Sciatic nerve (tissue), 2 donors: ENCODE measurements around the gene MFSD1. TPM values are rescaled to one million over a fixed set of nuclear protein-coding genes. Genes with fewer than 3 reads are reported as not detected.

Source experiments
- ATAC-seq: fragments of 200-7000 bp; cut with Tn5 transposase; one replicate; pipeline ENCODE4 v1.9.1; 2020; ENCODE audit warnings: mild to moderate bottlenecking, moderate library complexity
- DNase-seq: peaks from one replicate; pipeline ENCODE4 v3.0.0-alpha.2; 2020; ENCODE audit warnings: low spot score
- intact Hi-C: fragments of 100-400 bp; cut with DNase I; formaldehyde crosslinking; loops from one replicate; pipeline ENCODE4 v1.14.2; 2022
- total RNA-seq: library from RNA; stranded (reverse); fragmentation: NEBNext Ultra II Directional; extraction: Animal tissue kit (Norgen Biotek cat#: 25700); gene quantifications from one replicate; pipeline ENCODE4 v1.2.1, GENCODE V29; 2021
- donor health status: DM: no; HTN: no; CAD: no.
- donor health status: DM: no; HTN: no; CAD: no.

Gene MFSD1
- total RNA-seq, 1 donor from 2014 or later, result 54.6 TPM

- DNase-seq, result no peak
- intact Hi-C loops, result no loop called here
- peak; percentile 13 for ATAC-seq
Observed at GRCh38 chr3:158802409-158803268, 785 bp downstream of the MFSD1 start.

GRCh38 chr3:158804441-158804840 lies 2.6 kb downstream of the MFSD1 start:
- DNase-seq (no peak), ATAC-seq (no peak)
- intact Hi-C loops, result no loop called here

GRCh38 chr3:158808697-158809096 lies 6.8 kb downstream of the MFSD1 start:
- no peak for ATAC-seq
- intact Hi-C loops, result no loop called here
- no peak for DNase-seq

- ATAC-seq, result peak; percentile 65
- DNase-seq, result no peak
- intact Hi-C loops, result no loop called here
Observed at GRCh38 chr3:158809642-158810041, 7.8 kb downstream of the MFSD1 start.

GRCh38 chr3:158810823-158811724 lies 9.2 kb downstream of the MFSD1 start:
- peak; percentile 58 for ATAC-seq
- DNase-seq, result no peak
- intact Hi-C loops, result no loop called here

- ATAC-seq (peak; percentile 77), DNase-seq (no peak)
- intact Hi-C loops, result no loop called here
Observed at GRCh38 chr3:158819282-158819681, 17.4 kb downstream of the MFSD1 start.

GRCh38 chr3:158820521-158820920 lies 18.7 kb downstream of the MFSD1 start:
- no peak for DNase-seq
- intact Hi-C loops, result no loop called here
- ATAC-seq, result no peak

- intact Hi-C loops, result no loop called here
- ATAC-seq, result no peak
Observed at GRCh38 chr3:158821847-158822246, 20.0 kb downstream of the MFSD1 start.

GRCh38 chr3:158823426-158823825 lies 21.6 kb downstream of the MFSD1 start:
- intact Hi-C loops, result no loop called here
- ATAC-seq (no peak), DNase-seq (no peak)

More at GRCh38 chr3:158821847-158822246, 20.0 kb downstream of the MFSD1 start:
- no peak for DNase-seq

GRCh38 chr3:158827773-158828172 lies 25.9 kb downstream of the MFSD1 start:
- DNase-seq (no peak), ATAC-seq (no peak)
- intact Hi-C loops, result no loop called here

- ATAC-seq, result no peak
- intact Hi-C loops, result no loop called here
Observed at GRCh38 chr3:158830391-158830790, 28.5 kb downstream of the MFSD1 start.

GRCh38 chr3:158831861-158832260 lies 30.0 kb downstream of the MFSD1 start:
- no peak for DNase-seq
- no peak for ATAC-seq
- intact Hi-C loops, result no loop called here

More at GRCh38 chr3:158830391-158830790, 28.5 kb downstream of the MFSD1 start:
- no peak for DNase-seq

- no peak for ATAC-seq
- intact Hi-C loops, result no loop called here
- no peak for DNase-seq
Observed at GRCh38 chr3:158835631-158836030, 33.8 kb downstream of the MFSD1 start.

- ATAC-seq (no peak), DNase-seq (no peak)
- intact Hi-C loops, result no loop called here
Observed at GRCh38 chr3:158836312-158836711, 34.5 kb downstream of the MFSD1 start.

GRCh38 chr3:158837240-158837639 lies 35.4 kb downstream of the MFSD1 start:
- intact Hi-C loops, result no loop called here
- ATAC-seq, result no peak
- DNase-seq, result no peak

- intact Hi-C loops, result no loop called here
- no peak for ATAC-seq
- DNase-seq, result no peak
Observed at GRCh38 chr3:158839966-158840365, 38.1 kb downstream of the MFSD1 start.

GRCh38 chr3:158841387-158841786 lies 39.5 kb downstream of the MFSD1 start:
- intact Hi-C loops, result no loop called here
- DNase-seq (no peak), ATAC-seq (no peak)

GRCh38 chr3:158842976-158843375 lies 41.1 kb downstream of the MFSD1 start:
- DNase-seq (no peak), ATAC-seq (no peak)
- intact Hi-C loops, result no loop called here

GRCh38 chr3:158845765-158846350 lies 44.0 kb downstream of the MFSD1 start:
- ATAC-seq, result no peak
- no peak for DNase-seq

More at GRCh38 chr3:158845765-158846350, 44.0 kb downstream of the MFSD1 start:
- intact Hi-C loops, result loop anchor here (2.0 kb wide), 1 partner anchor 413 kb away; no protein-coding TSS in a partner anchor
